ENCODE measurements around the gene CTNNA2. TPM values are rescaled to one million over a fixed set of nuclear protein-coding genes. Genes with fewer than 3 reads are reported as not detected.

CTNNA2 gene
- total RNA-seq, 1 experiment from 2014 or later, result 5.5 TPM

GRCh38 chr2:79576451-79576850 is 63.6 kb downstream of the CTNNA2 start:
- no peak for TF ChIP-seq CTCF (conservative IDR thresholded peaks at IDR 0.05)
- Histone ChIP-seq H3T11ph (ENCODE audit: low read length) (no peak overlapping the region), H2AFZ (ENCODE audit: low read length) (no peak overlapping the region), H3K9me3 (ENCODE audit: control insufficient read depth, low read depth, low read length) (no peaks in the 10 kb centered on the region), H3K79me1 (ENCODE audit: insufficient read depth, low read depth, low read length, poor library complexity, severe bottlenecking) (no peaks in the 10 kb centered on the region), H4K8ac (replicated peaks; ENCODE audit: insufficient read length, low read depth, low read length) (no peak overlapping the region), H3K9ac (ENCODE audit: extremely low read depth, insufficient read length, low read length) (no peak overlapping the region), H2BK20ac (ENCODE audit: low read depth, low read length, poor library complexity, severe bottlenecking) (no peak overlapping the region), H3K79me2 (ENCODE audit: insufficient read depth, low read length) (no peaks in the 10 kb centered on the region), H3K4ac (ENCODE audit: low read depth, low read length) (no peak overlapping the region), H4K5ac (ENCODE audit: insufficient read length, low read depth, low read length) (no peak overlapping the region), H2BK12ac (ENCODE audit: insufficient read length, low read depth, low read length) (no peak overlapping the region), H3K4me2 (ENCODE audit: insufficient read depth, insufficient read length, low read length) (no peak overlapping the region), H3K23me2 (ENCODE audit: insufficient read length, low read depth, low read length, poor library complexity, severe bottlenecking) (no peaks in the 10 kb centered on the region), H4K91ac (ENCODE audit: insufficient read length, low read depth, low read length) (no peak overlapping the region), H3K23ac (ENCODE audit: insufficient read length, low read depth, low read length) (no peak overlapping the region), H2AK5ac (ENCODE audit: insufficient read length, low read length) (no peak overlapping the region), H3K27me3 (ENCODE audit: insufficient read depth, low read length) (no peaks in the 10 kb centered on the region), H3K14ac (ENCODE audit: insufficient read depth, low read length) (no peak overlapping the region), H3K18ac (ENCODE audit: insufficient read length, low read depth, low read length) (no peak overlapping the region), H4K20me1 (ENCODE audit: control insufficient read depth, insufficient read depth, insufficient read length) (no peaks in the 10 kb centered on the region), H3K56ac (ENCODE audit: insufficient read length, low read depth, low read length) (no peak overlapping the region), H2BK15ac (ENCODE audit: low read depth, low read length) (no peak overlapping the region), H3K4me1 (ENCODE audit: insufficient read depth, low read length) (no peaks in the 10 kb centered on the region; the same call in 1 of the 2 replicates), H2BK120ac (ENCODE audit: low read depth, low read length, poor library complexity, severe bottlenecking) (no peak overlapping the region), H3K27ac (ENCODE audit: insufficient read length, low read depth, low read length) (no peak overlapping the region), H2BK5ac (ENCODE audit: insufficient read length, low read length) (no peak overlapping the region)
- Mint-ChIP-seq H3K9me3 (no peaks in the 10 kb centered on the region), H3K36me3 (ENCODE audit: insufficient read depth in 1 of 3, low read depth in 3 of 3) (no peaks in the 10 kb centered on the region; a peak in 1 of 7 replicates), H3K4me3 (no peak overlapping the region), H3K27me3 (ENCODE audit: low read depth) (no peaks in the 10 kb centered on the region), H3K4me1 (peaks cover 6 to 9% of the 10 kb centered on the region in 2 experiments), H3K27ac (no peak overlapping the region)
- WGBS (ENCODE audit: extremely low coverage, insufficient read length, low lambda C conversion rate), result no CpG with 5 or more reads among the region's 4 CpGs
- DNase-seq, result no peak

Measured in H9 (cell line).